Thyroid gland (tissue), 4 donors: Measurements from ENCODE around the gene RGS5.

Source experiments
- CTCF ChIP-seq, 6 experiments: fragments of 200-600 bp in 3 of 6; fragments of 450-650 bp in 3 of 6; sonication (generic) in 3 of 6; IDR thresholded peaks; one replicate each; pipeline ENCODE4 v1.5.1; 2016 to 2019; ENCODE audit warnings: antibody characterized with exemption in 6 of 6, mild to moderate bottlenecking in 2 of 6, inconsistent platforms in 1 of 6, moderate library complexity in 1 of 6
- POLR2A ChIP-seq, 2 donors: fragments of 450-650 bp; IDR thresholded peaks; one replicate each; pipeline ENCODE4 v1.6.1; 2017; ENCODE audit warnings: antibody characterized with exemption in 2 of 2, mild to moderate bottlenecking in 2 of 2, moderate library complexity in 1 of 2

- TF ChIP-seq CTCF (IDR thresholded peaks at IDR 0.05) (no peak), POLR2A (IDR thresholded peaks at IDR 0.05) (no peak)
Observed at GRCh38 chr1:163142152-163142551, 60.6 kb downstream of the RGS5 start.
